Stimulated activated CD4-positive, alpha-beta T cell treated with anti-CD3 and anti-CD28 coated beads, Interleukin-4, amount 100 ng/mL, for 24 hours (primary cell): ENCODE data around the gene ULBP1.
"Not testable (repeated sequence)": the region's sequence is repeated elsewhere in the genome, so short reads cannot be mapped to it uniquely, and the experiment has no call there.

Experiments
- DNase-seq: peaks from one replicate; pipeline ENCODE4 v3.0.0-alpha.2; 2020

The ULBP1 gene

GRCh38 chr6:149934249-149935156 lies 29.2 kb upstream of the ULBP1 start:
- peak; percentile 78 for DNase-seq

DNA sequence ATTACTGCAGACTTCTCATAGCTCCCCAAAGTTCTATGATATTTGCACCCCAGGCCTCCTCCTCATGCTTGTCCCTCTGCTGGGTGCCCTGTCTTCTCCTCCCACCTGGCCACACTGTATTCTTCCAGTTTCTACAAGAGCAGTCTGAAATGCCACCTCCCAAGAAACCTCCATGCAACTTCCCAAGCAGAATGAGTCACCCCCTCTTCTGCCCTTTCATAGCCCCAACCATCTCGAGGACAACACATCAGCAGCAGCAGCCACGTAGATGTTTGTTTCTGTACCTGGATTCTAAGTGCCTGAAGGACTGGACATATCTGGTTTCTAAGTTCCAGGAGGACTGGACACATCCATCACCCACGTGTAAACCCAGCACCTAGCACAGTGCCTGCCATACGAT lies 28.5 kb upstream of the ULBP1 start:
- no peak for DNase-seq

DNA sequence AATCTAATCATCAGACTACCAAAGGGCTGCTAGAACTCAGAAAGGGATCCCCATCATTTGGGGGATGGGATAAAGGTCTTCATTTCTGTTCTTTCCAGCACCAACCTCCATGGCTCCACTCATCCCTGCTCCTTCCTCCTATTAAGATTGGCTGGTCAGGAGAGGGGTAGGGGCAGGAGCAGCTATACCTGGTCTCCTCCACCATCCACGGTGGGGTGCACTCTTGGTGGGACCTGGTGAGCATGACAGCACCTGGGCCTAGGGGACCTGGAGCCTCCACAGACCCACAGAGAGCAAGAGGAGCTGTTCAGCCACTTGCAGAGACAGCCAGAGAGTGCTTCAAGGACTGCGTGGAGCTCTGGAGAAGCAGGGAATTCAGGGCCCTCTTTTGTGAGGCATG lies 28.1 kb upstream of the ULBP1 start:
- DNase-seq = no peak

- DNase-seq = no peak
Measured at GRCh38 chr6:149936743-149937142, 27.0 kb upstream of the ULBP1 start.

DNA sequence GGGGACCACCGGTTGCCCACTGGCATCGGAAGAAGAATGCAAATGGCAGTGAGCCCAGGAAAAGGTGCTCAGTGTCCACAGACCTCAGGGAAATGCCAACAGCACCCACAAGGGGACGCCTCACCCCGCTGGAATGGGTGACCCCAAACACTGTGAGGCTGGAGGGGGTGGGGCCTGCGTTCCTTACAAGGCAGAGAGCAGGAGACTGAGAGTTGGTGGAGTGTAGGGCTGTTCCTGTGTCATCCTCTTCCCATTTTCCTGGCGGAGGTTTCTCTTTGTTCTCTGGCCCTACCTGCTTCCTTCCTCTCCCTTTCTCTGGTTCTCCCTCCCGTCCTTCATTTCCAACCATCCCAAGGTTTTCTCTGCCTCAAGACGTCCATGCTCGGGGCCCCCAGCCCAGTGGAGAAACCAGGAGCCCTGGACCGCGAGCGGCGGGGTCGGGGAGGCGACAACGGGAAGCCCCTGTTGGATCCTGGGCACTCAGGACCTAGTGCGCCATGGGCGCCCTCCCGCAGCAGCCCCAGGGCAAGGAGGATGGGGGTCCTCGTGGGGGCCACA lies 25.7 kb upstream of the ULBP1 start:
- DNase-seq = not testable (repeated sequence)

- peak; percentile 44 for DNase-seq
Measured at GRCh38 chr6:149938571-149939355, 25.0 kb upstream of the ULBP1 start.

DNA sequence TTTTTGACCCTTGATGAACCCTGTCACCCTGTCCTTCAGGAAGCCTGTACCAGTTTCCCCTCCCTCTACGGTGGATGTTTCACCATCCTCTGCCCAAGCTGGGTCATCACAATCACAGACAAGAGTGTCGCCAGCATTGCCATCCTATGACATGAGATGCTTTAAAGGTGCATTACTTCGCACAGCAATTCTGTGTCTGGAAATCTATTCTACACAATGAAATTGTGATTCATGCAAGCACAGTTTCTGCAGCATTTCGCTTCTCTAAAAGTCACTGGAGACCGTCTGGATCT lies 24.4 kb upstream of the ULBP1 start:
- no peak for DNase-seq

GRCh38 chr6:149939909-149940671 lies 23.7 kb upstream of the ULBP1 start:
- DNase-seq = no peak

DNA sequence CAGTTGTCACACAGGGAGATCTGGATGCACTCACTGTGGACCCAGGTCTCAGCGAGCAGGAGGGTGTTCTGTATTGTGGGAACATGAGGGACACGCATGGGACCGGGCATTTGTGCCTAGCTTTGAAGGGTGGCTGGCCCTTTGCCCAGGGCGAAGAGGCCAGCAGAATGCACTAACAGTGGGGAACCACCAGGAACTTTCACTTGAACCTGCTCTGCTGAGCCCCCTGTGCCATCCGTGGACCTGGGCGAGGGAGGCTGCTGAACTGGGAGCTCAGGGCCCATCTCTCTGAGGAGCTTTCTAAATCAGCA lies 23.1 kb upstream of the ULBP1 start:
- DNase-seq = no peak

DNA sequence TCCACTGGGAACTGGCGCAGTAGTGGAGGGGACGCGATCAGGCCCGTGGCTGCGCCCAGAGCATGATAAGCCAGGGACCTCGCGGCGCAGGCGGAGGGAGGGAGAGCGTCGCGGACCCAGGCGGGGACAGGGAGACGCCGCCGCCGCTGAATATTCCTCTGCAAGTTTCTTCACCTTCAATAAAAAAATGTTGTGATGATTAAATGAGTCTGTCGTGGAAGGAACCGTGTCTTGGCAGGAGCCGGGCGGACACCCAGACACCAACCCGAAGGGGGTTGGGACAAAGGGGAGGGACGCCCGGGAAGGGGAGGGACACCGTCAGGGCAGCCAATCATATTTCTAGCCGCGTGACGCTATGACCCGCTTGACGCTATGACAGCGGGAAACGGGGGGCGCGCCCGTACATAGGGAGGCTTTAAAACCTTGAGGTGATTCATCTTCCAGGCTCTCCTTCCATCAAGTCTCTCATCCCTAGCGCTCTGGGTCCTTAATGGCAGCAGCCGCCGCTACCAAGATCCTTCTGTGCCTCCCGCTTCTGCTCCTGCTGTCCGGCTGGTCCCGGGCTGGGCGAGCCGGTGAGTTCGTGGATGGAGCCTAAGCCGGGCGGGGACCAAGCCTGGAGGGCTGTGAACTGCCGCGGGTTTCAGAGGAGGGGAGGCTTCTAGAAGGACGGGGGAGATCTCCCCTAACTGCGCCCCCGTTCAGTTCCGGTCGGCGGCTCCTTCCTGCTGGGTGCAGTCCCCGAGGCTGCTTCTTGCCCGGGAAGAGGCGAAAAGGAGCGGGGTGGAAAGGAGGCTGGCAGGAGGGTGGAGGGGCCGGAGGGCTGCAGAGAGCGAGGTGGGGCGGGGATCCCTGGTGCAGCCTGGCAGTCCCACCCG lies 21.9 kb upstream of the ULBP1 start, which contains the start of gene ULBP2:
ULBP2 (plus strand) TSS at position 432 of the 878 bp plus-strand sequence; CDS start at position 491, 59 bp downstream.
- peak; percentile 85 for DNase-seq

DNA sequence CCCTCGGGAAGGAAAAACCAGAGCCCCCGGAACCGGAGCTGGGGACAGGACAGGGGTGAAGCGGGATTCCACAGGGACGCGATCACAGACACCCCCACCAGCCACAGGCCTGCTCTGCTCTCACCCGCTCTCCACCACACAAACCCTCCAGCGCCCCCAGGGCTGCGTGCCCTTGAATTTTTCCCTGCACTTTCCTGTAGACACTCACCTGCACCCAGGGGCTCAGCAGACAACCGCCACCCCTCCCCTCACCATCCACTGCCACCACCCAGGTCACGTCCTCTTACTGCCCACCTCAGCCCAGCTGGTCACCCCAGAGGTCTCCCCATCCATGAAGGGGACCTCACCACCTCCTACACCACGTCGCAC lies 21.3 kb upstream of the ULBP1 start:
- DNase-seq = no peak

DNA sequence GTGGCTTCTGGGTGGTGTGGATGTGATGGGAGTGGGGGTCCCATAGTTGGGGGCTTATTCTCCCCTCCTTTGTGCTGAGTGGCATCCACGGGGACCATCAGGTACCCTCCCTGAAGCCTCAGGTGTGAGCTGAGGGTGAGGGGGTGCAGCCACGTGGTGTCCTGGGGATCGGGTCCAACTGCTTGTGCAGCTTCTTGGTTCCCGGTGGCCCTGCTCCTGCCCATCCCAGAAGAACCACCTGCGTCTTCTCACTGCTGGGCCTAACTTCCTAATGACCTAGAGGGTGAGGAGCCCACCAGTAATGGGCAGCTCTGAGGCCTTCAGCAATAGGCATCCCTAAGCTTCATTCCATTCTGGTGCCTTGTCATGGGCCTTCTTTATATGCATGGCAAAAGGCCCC lies 20.4 kb upstream of the ULBP1 start:
- not testable (repeated sequence) for DNase-seq

DNA sequence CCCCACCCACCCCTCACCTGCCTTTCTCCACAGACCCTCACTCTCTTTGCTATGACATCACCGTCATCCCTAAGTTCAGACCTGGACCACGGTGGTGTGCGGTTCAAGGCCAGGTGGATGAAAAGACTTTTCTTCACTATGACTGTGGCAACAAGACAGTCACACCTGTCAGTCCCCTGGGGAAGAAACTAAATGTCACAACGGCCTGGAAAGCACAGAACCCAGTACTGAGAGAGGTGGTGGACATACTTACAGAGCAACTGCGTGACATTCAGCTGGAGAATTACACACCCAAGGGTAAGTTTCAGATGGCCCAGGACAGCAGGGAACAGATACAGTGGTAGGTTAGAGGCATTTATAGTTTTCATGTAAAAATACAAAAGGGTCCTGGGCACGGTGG lies 18.5 kb upstream of the ULBP1 start:
- DNase-seq = not testable (repeated sequence)

GRCh38 chr6:149946631-149947030 lies 17.1 kb upstream of the ULBP1 start:
- DNase-seq = not testable (repeated sequence)

- DNase-seq = not testable (repeated sequence)
Measured at GRCh38 chr6:149947533-149947932, 16.2 kb upstream of the ULBP1 start.

DNA sequence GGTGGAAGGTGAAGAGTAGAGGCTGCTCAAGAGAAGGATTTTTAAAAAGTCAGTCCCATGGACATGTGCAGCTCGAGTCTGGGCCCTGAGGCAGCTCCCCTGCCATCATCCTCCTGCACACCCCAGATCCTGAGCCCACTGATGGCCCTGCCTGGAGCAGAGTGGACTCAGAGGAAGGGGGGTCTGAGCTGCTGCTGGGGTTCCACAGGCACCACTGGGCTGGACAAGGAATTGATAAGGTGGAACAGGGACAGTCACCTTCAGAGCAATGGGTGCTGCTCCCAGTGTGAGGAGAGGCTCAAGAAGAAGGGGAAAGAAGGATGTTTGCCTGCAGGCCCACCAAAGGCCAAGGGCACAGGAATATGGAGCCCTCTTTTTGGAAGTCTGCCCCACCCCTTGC lies 15.7 kb upstream of the ULBP1 start:
- no peak for DNase-seq

DNA sequence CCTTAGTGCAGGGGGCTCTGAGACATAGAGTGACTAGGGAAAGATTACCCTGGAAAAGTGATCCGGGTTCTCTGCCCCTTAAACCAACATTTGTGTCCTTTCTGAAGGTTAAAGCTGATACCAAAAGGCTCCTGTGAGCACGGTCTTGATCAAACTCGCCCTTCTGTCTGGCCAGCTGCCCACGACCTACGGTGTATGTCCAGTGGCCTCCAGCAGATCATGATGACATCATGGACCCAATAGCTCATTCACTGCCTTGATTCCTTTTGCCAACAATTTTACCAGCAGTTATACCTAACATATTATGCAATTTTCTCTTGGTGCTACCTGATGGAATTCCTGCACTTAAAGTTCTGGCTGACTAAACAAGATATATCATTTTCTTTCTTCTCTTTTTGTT lies 15.1 kb upstream of the ULBP1 start:
- DNase-seq = no peak

DNA sequence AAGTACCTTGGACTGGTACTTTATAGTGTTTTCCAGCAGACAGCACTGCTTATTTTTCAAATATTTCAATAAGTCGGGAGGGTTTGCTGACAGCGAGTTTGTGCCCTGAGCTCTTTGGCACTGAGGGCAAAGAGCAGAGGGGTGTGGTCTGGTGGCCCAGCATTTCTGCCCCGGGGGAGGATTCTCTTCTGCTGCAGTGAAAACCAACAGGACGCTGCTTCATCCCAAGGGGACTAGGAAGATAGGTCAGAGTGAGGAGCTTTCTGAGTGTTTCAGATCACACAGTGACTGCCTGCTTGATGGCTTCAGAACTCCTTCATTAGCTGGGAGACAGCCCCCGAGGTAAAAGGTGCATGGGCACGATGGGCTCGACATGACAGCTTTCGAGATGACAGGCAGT lies 13.3 kb upstream of the ULBP1 start:
- DNase-seq = no peak

DNA sequence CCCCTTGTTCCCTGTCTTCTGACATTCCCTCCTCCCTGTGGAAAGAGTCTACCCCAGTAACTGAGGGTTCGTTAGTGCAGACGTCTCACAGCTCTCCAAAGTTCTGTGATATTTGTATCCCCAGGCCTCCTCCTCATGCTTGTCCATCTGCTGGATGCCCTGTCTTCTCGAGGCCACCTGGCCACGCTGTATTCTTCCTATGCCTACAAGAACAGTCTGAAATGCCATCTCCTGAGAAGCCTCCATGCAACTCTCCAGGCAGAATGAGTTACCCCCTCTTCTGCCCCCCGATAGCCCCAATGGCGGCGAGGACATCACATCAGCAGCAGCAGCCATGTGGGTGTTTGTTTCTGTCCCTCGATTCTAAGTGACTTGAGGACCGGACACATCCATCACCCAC lies 12.6 kb upstream of the ULBP1 start:
- no peak for DNase-seq

DNA sequence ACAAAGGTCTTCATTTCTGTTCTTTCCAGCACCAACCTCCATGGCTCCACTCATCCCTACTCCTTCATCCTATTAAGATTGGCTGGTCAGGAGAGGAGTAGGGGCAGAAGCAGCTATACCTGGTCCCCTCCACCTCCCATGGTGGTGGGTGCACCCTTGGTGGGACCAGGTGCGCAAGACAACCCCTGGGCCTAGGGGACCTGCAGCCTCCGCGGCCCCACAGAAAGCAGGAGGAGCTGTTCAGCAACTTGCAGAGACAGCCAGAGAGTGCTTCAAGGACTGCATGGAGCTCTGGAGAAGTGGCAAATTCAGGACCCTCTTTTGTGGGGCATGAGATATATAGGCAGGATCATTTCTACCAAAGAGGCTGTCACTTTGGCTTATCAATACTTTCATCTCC lies 12.1 kb upstream of the ULBP1 start:
- no peak for DNase-seq

DNA sequence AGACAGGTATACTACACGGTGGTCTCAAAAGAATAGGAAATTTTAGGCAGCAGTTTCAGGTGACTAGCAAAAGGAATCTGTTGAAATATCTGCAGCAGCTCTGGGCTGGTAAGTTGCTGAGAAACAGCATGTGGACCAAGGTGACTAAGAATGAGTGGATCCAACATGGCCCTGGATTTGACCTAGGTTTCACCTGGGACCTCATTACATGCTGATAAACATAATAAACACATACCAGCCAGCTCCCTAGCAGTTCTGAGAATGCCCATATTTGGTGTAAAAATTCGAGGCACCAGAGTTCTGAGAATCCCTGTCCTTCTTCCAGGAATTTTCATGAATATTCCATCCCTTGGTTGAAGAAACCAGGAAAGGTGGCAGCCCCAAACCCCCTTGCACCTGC lies 10.4 kb upstream of the ULBP1 start:
- not testable (repeated sequence) for DNase-seq

DNA sequence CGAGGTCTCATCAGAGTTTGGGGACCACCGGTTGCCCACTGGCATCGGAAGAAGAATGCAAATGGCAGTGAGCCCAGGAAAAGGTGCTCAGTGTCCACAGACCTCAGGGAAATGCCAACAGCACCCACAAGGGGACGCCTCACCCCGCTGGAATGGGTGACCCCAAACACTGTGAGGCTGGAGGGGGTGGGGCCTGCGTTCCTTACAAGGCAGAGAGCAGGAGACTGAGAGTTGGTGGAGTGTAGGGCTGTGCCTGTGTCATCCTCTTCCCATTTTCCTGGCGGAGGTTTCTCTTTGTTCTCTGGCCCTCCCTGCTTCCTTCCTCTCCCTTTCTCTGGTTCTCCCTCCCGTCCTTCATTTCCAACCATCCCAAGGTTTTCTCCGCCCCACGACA lies 9.8 kb upstream of the ULBP1 start:
- not testable (repeated sequence) for DNase-seq
